Vagina (tissue), 2 donors: Measurements from ENCODE around the gene UNC13A.
"Not testable (repeated sequence)": the region's sequence is repeated elsewhere in the genome, so short reads cannot be mapped to it uniquely, and the experiment has no call there.

Source experiments
- CTCF ChIP-seq, 3 experiments: fragments of 450-650 bp in 2 of 3; fragments of 200-600 bp in 1 of 3; sonication (generic) in 1 of 3; IDR thresholded peaks; one replicate each; pipeline ENCODE4 v1.5.1; 2017 to 2019; ENCODE audit warnings: antibody characterized with exemption in 3 of 3, mild to moderate bottlenecking in 2 of 3, moderate library complexity in 2 of 3
- POLR2A ChIP-seq, 2 donors: fragments of 450-650 bp; IDR thresholded peaks; one replicate each; pipeline ENCODE4 v1.6.1; 2017; ENCODE audit warnings: antibody characterized with exemption in 2 of 2, mild to moderate bottlenecking in 2 of 2, moderate library complexity in 2 of 2
- POLR2AphosphoS5 ChIP-seq, 2 donors: sonication (generic); formaldehyde crosslinking; IDR thresholded peaks; one replicate each; pipeline ENCODE4 v1.9.0; 2017; ENCODE audit warnings: antibody characterized with exemption in 2 of 2, mild to moderate bottlenecking in 2 of 2, low read depth in 1 of 2; ENCODE audit not compliant: insufficient read depth in 1 of 2

DNA sequence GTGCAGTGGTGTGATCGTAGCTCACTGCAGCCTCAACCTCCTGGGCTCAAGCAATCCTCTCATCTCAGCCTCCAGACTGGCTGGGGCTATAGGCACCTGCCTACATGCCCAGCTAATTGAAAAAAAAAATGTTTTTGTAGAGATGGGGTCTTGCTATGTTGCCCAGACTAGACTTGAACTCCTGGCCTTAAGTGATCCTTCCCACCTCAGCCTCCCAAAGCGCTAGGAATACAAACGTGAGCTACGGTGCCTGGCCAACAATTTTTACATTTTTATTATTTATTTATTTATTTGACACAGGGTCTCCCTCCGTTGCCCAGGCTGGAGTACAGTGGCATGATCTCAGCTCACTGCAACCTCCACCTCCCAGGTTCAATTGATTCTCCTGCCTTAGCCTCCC is 117.9 kb downstream of the UNC13A start:
- not testable (repeated sequence) for TF ChIP-seq CTCF (IDR thresholded peaks at IDR 0.05); POLR2AphosphoS5 (IDR thresholded peaks at IDR 0.05; ENCODE audit: insufficient read depth in 1 of 2, low read depth in 1 of 2); POLR2A (IDR thresholded peaks at IDR 0.05)
